CD4-positive, alpha-beta T cell treated with Interleukin-4 for 4 hours (primary cell): ENCODE data around the gene SHROOM3.
"Not testable (repeated sequence)": the region's sequence is repeated elsewhere in the genome, so short reads cannot be mapped to it uniquely, and the experiment has no call there.

Experiments
- DNase-seq: peaks from one replicate; pipeline ENCODE4 v3.0.0-alpha.2; 2020

SHROOM3 gene

DNA sequence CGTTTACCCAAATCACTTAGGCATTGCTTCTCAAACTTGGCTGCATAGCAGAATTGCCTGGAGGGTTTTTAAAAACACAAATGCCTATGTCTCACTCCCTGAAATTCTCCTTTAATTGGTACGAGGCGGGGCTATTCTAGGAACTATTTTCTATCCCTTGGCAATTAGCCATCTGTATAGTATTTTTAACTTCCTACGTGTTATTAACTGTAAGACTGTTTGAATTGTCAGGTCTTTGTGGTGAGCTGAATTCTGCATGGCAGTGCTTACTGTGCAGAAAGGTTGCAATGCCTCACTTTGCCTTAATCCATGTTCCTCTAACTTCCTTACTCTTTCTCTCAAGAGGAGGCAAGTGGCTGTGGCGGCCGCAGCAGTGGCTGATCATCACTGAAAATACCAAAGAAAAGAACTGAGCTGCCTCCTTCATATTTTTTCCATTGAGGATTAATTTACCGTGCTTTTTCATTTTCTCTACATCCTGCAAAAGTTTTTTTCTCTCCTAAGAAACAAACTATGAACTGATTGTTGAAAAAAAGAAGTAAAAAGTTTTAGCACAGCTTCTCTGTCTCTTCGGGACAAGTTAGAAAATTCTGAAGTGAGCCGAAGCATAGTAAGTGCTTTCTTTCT is at the start of gene SHROOM3:
TSS of gene SHROOM3 (plus strand) at position 329 of the 627 bp plus-strand sequence. CDS start 824 bp downstream, outside the sequence.
- DNase-seq: no peak

DNA sequence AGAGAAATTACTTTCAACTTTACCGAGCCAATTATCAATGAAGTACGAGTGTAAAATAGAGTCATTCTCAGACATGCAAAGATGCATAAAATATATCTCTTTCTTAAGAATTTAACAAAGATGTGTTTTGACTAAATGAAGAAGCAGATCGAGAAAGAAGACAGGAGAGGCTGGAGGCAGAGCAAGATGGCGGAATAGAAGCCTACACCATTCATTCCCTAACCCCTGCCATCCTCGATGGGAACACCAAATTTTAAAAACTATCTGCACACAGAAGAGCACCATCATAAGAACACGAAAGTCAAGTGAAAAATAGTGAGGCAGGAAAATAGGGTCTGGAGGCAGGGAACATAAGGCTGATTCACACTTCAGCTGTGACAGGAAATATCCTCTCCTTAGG is 49.1 kb upstream of the SHROOM3 start:
- no peak for DNase-seq

DNA sequence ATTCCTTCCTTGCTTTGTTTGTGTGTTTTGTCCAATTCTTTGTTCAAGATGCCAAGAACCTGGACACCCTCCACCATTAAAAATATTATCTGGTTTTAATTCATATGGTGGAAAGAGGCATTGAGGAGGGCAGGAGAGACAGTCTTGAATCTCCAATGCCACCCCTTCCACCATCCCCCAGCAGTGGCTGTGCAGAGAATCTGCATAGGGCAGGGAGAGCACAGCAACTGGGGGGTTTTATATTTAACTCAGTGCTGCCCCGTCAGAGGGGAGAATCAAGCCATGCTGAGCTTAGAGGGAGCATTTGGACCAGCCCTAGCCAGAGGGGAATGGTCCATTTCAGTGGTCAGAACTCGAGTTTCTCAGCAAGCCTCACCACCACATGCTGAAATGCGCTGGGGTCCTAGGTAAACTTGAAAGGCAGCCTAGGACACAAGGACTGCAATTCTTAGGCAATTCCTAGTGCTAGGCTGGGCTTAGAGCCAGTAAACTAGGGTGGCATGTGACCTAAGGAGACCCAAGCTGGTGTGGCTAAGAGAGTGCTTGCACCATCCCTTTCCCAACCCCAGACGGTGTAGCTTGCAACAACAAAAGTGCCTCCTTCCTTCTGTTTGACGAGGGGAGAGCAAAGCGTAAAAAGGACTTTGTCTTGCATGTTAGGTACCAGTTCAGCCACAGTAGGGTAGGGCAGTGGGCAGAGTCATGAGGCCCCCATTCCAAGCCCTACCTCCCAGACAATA is 48.3 kb upstream of the SHROOM3 start:
- DNase-seq: no peak

DNA sequence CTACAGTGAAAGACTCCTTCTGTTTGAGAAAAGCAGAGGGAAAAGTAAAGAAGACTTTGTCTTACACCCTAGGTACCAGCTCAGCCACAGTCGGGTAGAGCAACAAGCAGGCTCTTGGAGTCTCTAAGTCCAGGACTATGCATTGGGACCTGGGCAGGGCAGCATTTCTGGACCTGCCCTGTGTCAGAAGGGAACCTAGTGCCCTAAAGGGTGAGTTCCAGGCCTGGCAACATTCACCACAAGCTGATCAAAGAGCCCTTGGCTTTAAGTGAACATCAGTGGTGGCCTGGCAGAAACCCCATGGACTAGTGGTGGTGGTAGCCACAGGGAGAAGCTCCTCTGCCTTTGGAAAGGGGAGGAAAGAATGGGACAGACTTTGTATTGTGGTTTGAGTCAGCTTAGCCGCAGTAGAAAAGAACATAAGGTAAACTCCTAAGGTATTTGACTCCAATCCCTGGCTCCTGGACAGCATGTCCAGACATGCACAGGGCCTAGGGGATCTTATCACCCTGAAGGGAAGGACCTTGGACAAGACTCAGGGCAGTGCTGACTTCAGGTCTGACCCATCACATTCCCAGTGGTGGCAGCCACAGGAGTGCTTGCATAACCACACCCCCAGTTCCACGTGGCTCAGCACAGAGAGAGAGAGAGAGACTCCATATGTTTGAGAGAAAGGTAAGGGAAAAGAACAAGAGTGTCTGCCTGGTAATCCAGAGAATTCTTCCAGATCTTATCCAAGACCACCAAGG is 46.7 kb upstream of the SHROOM3 start:
- DNase-seq: no peak

DNA sequence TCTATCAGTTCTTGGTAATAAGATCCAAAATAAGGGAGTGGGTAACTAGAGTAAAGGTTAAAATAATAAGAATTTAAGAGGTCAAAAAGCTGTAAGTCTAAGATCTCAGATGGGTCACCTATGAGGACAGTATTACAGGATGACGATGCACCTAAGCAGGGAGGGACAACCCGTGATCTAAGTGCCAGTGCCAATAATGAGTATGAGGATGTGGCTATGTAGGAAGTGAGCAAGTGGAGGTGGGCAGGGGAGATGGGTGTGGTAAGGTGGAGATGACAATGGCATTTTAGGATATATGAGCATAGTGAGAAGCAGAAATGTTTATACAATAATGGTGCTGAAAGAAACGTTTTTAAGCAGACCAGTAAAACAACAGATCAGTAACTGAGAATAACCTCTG is 33.4 kb upstream of the SHROOM3 start:
- DNase-seq: no peak

DNA sequence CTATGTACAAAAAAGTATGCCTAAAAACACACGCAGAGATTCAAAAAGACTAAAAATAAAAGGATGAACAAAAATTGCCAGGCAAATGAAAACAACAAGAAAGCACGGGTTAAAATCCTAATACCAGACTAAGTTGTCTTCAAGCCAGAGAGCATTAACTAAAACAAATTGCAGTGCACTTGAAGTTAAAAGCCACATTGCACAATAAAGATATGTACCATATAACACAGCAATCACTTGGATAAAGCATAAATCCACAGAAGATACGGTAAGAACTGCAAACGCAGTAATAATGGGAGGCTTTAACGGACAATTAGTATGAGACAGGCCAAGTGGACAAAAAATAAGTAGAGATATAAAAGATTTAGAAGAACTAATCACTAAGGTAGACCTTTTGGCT is 28.9 kb upstream of the SHROOM3 start:
- no peak for DNase-seq

DNA sequence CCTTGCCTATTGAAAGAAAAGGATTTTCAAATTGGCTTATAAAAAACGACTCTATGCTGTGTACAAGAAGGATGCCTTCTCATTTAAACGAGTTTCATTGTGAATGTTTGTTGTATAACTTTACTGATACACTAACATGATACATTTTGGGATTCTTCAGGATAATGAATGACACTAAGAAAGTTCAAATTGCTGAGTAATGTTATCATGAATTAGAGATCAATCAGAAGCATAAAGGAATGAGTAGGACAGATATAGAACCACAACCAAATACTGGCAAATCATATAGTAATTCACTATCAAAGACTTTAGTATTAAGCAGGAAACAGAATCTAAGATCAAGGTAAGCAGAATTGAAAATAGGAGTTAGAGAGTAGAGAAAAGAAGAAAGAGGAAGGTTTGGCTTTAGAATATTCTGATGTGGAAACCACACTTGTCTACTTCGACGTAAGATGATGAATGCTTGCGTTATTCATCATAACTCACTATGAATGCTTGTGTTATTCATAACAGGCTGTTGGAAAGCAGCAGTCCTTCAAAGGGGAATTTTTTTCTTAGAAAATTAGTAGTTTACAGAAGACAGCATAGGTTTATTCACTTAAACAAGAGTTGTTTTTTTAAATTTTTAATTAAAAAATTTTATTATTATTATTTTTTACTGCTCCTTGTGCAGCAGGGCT is 27.4 kb upstream of the SHROOM3 start:
- DNase-seq: no peak

DNA sequence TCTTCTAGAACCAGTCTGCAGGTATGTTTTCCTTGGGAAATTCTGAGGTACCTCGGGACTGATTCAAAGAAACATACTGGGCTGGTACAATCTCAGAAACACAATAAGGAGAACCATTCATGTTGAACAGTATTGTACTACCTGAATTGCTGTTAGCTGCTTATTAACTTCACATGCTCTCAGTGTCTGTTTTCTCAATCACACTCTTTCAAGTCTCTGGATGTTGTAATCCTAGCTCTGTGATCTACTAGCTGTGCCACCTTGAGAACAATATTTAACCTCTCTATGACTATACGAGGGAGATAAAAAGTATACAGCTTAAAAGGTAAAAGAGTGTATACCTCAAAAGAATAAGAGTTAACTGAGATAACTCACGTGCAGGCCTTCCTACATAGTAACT is 24.4 kb upstream of the SHROOM3 start:
- DNase-seq: no peak

DNA sequence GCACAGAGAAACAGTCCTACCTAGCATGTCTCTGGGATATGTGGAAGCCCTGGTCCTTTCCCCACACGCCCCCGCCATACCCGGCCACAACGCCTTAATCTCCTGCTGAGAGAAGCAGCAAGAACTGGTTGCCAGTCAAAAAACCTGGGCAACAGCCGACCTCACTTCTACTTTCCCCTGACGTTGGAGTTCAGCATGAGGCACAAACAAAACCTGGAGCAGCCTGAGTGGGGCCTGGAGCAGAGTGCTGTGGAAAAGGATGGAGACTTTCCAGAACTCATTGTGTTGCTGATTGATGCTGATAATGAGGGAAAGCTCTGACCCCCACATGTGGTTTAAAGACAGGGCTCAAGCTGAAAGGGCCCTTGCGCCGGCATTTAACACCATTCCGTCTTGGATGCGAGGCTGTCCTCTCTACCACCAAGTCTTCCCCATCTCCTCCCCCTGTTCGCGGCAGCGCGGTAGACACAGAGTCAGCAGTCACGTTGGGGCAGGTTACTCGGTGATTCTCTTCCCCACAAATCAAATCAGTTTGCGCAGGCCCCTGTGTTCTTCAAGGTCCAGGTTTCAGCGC is 14.8 kb upstream of the SHROOM3 start:
- no peak for DNase-seq

DNA sequence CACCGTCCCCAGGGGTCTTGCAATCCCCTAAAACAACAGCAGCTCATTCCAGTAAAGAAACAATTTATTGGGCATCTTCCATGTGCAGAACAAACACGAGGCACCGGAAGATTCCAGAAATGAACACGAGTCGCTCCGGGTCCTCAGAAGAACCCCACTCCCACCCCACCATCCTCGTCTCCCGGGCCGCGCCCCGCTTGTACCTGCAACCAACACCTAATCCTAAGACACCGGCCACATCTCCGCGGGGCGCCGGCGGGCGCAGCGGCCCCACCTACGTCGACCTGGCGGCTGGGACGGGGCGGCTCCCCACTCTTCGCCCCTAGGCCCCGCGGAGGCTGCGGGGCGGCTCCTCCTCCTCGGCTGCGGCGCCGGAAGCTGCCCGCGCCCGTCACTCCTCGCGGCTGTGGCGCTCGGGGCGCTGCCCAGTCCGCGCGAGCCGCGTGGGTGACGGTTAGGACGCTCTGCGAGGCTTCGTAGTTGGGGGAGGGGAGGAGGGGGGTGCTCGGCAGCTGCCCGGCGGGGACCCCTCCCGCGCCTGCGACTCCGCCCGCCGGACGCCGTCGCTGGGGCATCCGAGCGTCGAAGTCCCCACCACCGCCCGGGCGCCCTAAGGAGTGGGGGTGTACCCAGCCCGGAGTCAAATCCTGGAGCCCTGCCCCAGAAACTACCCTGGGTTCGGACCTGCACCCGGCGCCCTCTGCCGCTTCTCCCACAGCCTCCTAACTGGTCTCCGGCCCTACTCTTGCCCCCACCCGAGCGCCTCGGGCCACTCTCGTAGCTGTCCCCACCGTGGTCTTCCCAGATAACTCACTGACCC is 14.1 kb upstream of the SHROOM3 start, which contains the start of gene CCDC158:
TSS of gene CCDC158 (minus strand) at position 380 of the 820 bp plus-strand sequence. CDS start 17,934 bp downstream, outside the sequence.
- no peak for DNase-seq

DNA sequence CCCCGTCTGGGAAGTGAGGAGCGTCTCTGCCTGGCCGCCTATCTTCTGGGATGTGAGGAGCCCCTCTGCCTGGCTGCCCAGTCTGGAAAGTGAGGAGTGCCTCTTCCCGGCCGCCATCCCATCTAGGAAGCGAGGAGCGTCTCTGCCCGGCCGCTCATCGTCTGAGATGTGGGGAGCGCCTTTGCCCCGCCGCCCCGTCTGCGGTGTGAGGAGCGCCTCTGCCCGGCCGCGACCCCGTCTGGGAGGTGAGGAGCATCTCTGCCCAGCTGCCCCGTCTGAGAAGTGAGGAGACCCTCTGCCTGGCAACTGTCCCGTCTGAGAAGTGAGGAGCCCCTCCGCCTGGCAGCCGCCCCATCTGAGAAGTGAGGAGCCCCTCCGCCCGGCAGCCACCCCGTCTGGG is 11.9 kb upstream of the SHROOM3 start:
- not testable (repeated sequence) for DNase-seq

DNA sequence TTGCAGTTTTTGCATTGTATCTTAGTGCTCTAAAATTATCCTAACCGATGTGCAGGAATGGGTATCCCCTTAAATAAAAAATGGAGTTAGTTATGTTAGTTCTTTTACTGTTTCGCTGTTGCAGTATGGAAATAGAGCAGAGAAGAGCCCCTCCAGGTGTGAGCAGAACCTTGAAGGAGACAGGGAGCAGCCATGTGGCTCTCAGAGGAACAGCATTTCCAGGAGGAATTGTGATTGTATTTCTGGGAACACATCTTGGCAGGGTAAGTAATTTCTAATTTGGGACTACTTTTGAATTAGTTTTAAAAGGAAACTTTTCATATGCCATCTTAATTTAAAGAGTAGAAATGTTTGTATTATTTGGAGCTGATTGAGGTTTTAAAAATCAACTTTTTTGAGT is 8.8 kb upstream of the SHROOM3 start:
- DNase-seq: no peak

DNA sequence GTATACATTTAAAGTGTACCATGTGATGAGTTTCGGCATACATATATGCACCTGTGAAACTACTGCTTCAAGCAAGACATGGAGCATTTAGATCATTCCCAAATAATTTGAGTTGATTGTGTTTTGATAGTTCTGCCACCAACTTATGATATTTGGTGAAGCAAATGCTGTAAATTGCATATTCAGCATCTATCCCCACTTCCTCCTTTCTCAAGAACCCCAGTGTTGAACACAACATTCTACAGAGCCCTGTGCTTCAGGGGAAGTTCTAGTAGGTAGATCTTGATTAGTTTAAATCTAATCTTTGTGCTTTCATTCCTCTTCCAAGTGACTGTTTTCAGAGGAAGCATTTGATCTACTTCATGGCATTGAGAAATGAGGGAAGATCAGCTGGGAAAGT is 5.4 kb upstream of the SHROOM3 start:
- DNase-seq: no peak

DNA sequence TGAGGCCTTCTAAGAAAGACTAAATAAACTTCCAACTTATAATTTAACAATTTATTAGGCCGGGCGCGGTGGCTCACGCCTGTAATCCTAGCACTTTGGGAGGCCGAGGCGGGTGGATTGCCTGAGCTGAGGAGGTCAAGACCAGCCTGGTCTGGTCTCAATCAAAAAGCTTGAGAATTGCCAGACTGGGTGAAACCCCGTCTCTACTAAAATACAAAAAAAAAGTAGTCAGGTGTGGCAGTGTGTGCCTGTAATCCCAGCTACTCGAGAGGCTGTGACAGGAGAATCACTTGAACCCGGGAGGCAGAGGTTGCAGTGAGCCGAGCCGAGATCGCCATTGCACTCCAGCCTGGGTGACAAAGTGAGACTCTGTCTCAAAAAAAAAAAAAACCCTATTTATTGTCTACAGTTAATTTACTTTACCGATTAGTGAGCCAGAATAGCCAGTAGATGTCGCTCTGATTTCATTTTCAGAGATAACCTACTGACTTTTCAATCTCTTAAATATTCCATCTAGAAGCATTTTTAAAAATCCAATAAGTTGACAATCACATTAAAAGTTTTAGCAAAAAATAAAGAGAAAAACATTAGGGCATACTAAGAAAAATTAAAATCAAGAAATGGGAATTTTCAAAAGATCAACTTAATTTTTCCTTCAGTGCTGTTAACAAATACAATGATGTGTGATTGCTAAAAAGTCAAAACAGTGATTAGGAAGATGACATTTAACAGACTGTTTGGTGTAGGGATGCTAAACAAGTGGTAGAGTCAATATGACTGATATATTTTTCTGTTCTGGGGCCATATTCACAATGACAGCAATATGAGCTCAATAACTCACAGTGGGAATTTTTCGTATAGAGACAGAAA is 4.3 kb upstream of the SHROOM3 start:
- peak; percentile 35 for DNase-seq

DNA sequence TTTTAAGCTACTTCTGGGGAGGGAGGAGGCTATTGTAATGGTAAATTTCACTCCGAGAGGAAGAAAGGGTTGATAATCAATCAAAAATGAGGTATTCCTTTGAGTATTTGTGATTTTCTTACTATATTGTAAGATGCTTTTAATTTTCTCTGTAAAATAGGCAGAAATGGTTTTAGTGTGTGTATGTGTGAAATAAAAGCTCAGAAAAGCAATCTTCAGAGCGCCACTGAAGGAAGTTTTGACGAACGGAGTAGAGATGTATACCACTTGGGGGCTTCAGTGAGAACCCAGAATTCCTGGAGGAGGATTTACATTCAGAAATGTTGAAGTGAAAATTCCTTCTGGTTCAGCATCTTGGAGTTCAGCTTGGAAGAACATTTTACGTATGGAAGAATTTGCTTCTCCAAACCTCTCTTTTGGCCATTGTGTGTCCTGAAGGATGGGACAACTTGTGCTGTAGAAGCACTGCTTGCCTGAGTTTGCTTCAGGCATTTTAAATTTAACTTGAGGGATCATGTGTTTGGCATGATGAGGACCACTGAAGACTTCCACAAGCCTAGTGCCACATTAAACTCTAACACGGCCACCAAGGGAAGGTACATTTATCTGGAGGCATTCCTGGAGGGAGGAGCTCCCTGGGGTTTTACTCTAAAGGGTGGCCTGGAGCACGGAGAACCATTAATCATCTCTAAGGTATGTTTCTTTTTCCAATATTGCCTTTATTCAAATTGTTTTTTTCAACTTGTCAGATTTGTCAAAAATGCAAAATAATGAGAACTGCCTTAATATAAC is 695 bp downstream of the SHROOM3 start:
- DNase-seq: no peak

DNA sequence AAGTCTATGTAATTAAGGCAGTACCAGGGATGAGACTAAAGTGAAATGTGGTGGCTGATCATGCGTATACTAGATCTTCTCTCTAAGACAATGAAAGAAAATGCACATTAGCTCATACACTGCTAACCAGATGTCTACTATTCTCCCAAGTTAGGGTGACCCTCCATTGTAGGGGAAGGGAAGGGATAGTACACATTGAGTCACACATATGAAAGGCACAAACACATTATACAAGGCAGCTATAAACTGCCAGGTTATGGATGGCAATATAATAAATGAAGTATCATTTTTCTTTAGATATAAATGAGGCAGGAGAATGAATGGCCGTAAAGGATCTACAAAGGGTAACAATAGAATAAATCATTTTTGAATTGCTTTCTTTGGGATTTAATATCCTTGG is 4.5 kb downstream of the SHROOM3 start:
- DNase-seq: no peak

DNA sequence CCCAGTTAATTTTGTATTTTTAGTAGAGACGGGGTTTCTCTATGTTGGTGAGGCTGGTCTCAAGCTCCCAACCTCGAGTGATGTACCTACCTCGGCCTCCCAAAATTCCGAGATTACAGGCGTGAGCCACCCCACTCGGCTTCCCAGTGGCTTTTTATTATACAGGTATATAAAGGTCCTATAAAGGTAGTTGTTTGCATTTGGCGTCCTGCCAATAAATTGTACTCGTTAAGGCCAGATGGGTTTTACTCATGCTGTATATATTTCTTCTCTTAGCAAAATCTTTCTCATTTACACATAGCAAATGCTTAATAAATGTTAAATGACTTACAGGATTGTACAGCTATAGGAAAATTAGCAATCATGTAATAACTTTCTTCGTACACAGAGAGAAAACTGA is 6.9 kb downstream of the SHROOM3 start:
- no peak for DNase-seq

DNA sequence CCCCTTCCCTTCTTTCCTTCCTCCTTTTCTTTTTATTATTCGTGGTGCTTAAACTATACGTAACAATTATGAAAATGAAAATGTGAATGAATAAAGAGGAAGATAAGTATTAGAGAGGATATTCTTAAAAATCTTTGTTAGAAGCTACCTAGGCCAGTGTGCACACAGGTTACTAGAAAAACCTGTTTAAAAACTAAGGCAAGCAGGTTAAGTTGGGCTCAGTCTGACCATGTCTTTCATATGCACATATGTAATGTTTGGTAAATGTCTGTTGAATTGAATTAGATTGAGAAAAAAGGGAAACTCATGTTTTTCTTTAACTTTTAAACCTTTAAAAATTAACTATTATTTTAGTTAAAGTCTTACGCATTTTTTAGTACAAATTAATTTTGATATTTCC is 7.8 kb downstream of the SHROOM3 start:
- no peak for DNase-seq

DNA sequence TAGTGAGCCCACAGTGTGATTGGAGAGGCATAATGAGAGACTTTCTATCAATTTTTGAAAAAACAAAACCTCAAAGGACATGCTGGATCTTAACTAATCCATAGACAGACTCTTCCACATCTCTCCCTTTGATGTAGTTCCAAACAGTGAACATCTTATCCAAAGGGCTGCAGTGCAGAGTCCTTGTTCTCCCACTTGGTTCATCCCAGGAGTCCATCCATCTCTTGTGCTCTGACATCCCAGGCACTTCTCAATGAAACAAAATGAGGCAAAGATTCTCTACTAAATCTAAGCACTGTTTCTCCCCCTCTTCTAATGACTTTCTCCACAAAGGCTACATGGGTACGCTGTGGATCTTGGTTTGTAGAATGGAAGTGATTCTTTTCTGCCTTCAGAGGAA is 8.3 kb downstream of the SHROOM3 start:
- DNase-seq: no peak

DNA sequence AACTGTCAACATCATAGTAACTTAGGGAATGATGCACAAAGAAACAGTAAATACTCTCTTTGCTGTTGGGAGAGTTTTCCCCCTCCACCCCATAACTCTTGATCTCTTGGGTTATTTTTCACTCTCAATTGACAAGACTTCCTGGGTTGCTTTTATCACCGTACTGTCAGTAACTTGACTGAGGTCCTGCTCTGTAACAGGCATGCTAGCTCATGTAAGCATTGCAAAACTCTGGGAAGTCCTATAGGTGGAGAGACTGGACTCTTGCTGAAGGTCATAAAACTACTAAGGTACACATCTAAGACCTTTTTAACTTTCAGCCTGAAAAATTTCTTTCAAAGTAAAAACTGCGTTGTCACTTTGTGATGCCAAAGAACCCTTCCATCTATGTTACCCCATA is 10.9 kb downstream of the SHROOM3 start:
- DNase-seq: no peak
